HepG2 (cell line): ENCODE data around the gene EGR4. TPM values are rescaled to one million over a fixed set of nuclear protein-coding genes. Genes with fewer than 3 reads are reported as not detected.

Source experiments
- ARNT2 ChIP-seq: sonication (generic); formaldehyde crosslinking; IDR thresholded peaks from 2 replicates; pipeline ENCODE4 v1.8.0; 2022; ENCODE audit warnings: mild to moderate bottlenecking, low read depth, missing genetic modification reagents, moderate library complexity
- BCL6 ChIP-seq: IDR thresholded peaks from 2 replicates; pipeline ENCODE4 v1.6.1; 2016; ENCODE audit warnings: missing genetic modification reagents, missing compliant biosample characterization
- CBX5 ChIP-seq: sonication (generic); formaldehyde crosslinking; IDR thresholded peaks from 2 replicates; pipeline ENCODE4 v1.4.0; 2020; ENCODE audit warnings: missing genetic modification reagents, borderline replicate concordance
- CEBPG ChIP-seq: IDR thresholded peaks from 2 replicates; pipeline ENCODE4 v1.6.1; 2016
- EP300 ChIP-seq, 3 experiments: sonication (generic) in 1 of 3; formaldehyde crosslinking in 1 of 3; IDR thresholded peaks; 2 replicates each; pipeline versions ENCODE4 v1.5.1 to v1.6.1; 2011 to 2020; ENCODE audit warnings: low read depth in 2 of 3, low read length in 2 of 3, borderline replicate concordance in 1 of 3, improper control_type of control experiment in 1 of 3, mild to moderate bottlenecking in 1 of 3, missing genetic modification reagents in 1 of 3, moderate library complexity in 1 of 3
- FOXA3 ChIP-seq: IDR thresholded peaks from 2 replicates; pipeline ENCODE4 v1.6.1; 2016; ENCODE audit warnings: missing genetic modification reagents, missing compliant biosample characterization
- FOXK2 ChIP-seq: fragments of 450-650 bp; IDR thresholded peaks from 2 replicates; pipeline ENCODE4 v1.6.1; 2016
- HDAC1 ChIP-seq: sonication (generic); formaldehyde crosslinking; IDR thresholded peaks from 2 replicates; pipeline ENCODE4 v1.5.1; 2020; ENCODE audit warnings: mild to moderate bottlenecking, missing genetic modification reagents
- LCORL ChIP-seq, 2 experiments: fragments of 450-650 bp in 1 of 2; sonication (generic) in 1 of 2; formaldehyde crosslinking in 1 of 2; IDR thresholded peaks; 2 replicates each; pipeline versions ENCODE4 v1.5.0 to v1.6.1; 2017 to 2020; ENCODE audit warnings: antibody characterized with exemption in 1 of 2, missing genetic modification reagents in 1 of 2
- MED1 ChIP-seq: sonication (generic); formaldehyde crosslinking; IDR thresholded peaks from 2 replicates; pipeline ENCODE4 v1.4.0; 2020; ENCODE audit warnings: missing genetic modification reagents
- MXD4 ChIP-seq: IDR thresholded peaks from 2 replicates; pipeline ENCODE4 v1.6.1; 2016; ENCODE audit warnings: mild to moderate bottlenecking, missing biosample characterization, missing genetic modification reagents
- NFIB ChIP-seq: sonication (generic); formaldehyde crosslinking; IDR thresholded peaks from 2 replicates; pipeline ENCODE4 v1.9.0; 2021; ENCODE audit warnings: missing genetic modification reagents, mild to moderate bottlenecking, borderline replicate concordance
- RBAK ChIP-seq: sonication (generic); formaldehyde crosslinking; IDR thresholded peaks from 2 replicates; pipeline ENCODE4 v1.5.1; 2020; ENCODE audit warnings: mild to moderate bottlenecking, missing genetic modification reagents
- REPIN1 ChIP-seq: sonication (generic); formaldehyde crosslinking; IDR thresholded peaks from 2 replicates; pipeline ENCODE4 v1.8.0; 2022; ENCODE audit warnings: missing genetic modification reagents, low read depth, mild to moderate bottlenecking, borderline replicate concordance
- SAP130 ChIP-seq: IDR thresholded peaks from 2 replicates; pipeline ENCODE4 v1.6.1; 2016; ENCODE audit warnings: low read depth
- SCMH1 ChIP-seq: sonication (generic); formaldehyde crosslinking; IDR thresholded peaks from 2 replicates; pipeline ENCODE4 v1.9.0; 2021; ENCODE audit warnings: missing genetic modification reagents, mild to moderate bottlenecking, borderline replicate concordance
- SP140L ChIP-seq: sonication (generic); formaldehyde crosslinking; IDR thresholded peaks from 2 replicates; pipeline ENCODE4 v1.4.0; 2020; ENCODE audit warnings: missing genetic modification reagents, borderline replicate concordance
- TFAP4 ChIP-seq: sonication (generic); IDR thresholded peaks from 2 replicates; pipeline ENCODE4 v1.6.1; 2016; ENCODE audit warnings: low read depth, borderline replicate concordance
- TP53 ChIP-seq: sonication (generic); formaldehyde crosslinking; conservative IDR thresholded peaks from 2 replicates; pipeline ENCODE4 v1.4.0; 2020; ENCODE audit warnings: missing genetic modification reagents
- XRCC5 ChIP-seq: fragments of 200-400 bp; formaldehyde crosslinking; optimal IDR thresholded peaks from 2 replicates; pipeline ENCODE3; 2017; ENCODE audit warnings: mild to moderate bottlenecking, low read length
- ZFP90 ChIP-seq: sonication (generic); formaldehyde crosslinking; IDR thresholded peaks from 2 replicates; pipeline ENCODE4 v1.8.0; 2022; ENCODE audit warnings: missing genetic modification reagents, mild to moderate bottlenecking, inconsistent platforms, borderline replicate concordance
- ZGPAT ChIP-seq: IDR thresholded peaks from 2 replicates; pipeline ENCODE4 v1.6.1; 2016; ENCODE audit warnings: mild to moderate bottlenecking
- ZNF33B ChIP-seq: sonication (generic); formaldehyde crosslinking; IDR thresholded peaks from 2 replicates; pipeline ENCODE4 v1.5.1; 2020; ENCODE audit warnings: mild to moderate bottlenecking, missing genetic modification reagents
- ZNF430 ChIP-seq: sonication (generic); formaldehyde crosslinking; IDR thresholded peaks from 2 replicates; pipeline ENCODE4 v1.9.0; 2021; ENCODE audit warnings: mild to moderate bottlenecking, missing genetic modification reagents
- ZNF431 ChIP-seq: sonication (generic); formaldehyde crosslinking; IDR thresholded peaks from 2 replicates; pipeline ENCODE4 v1.9.0; 2022; ENCODE audit warnings: missing genetic modification reagents, low read depth, mild to moderate bottlenecking, borderline replicate concordance
- ZNF530 ChIP-seq: sonication (generic); formaldehyde crosslinking; IDR thresholded peaks from 2 replicates; pipeline ENCODE4 v1.5.0; 2020; ENCODE audit warnings: low read depth, mild to moderate bottlenecking, missing genetic modification reagents
- ZSCAN30 ChIP-seq: sonication (generic); formaldehyde crosslinking; IDR thresholded peaks from 2 replicates; pipeline ENCODE4 v1.5.0; 2020; ENCODE audit warnings: mild to moderate bottlenecking, missing genetic modification reagents
- polyA plus RNA-seq, 8 experiments: library from polyadenylated mRNA; depleted of rRNA in 3 of 8; stranded (reverse) in 7 of 8; unstranded in 1 of 8; fragments of >200 nt; fragmentation: Illumina TruSeq in 4 of 8; extraction: Trizol in 4 of 8; gene quantifications; 2 replicates each; pipeline versions ENCODE4 v1.2.1 to v1.2.3, GENCODE V29; 2011 to 2016; ENCODE audit warnings: low read depth in 4 of 8, missing spikeins in 1 of 8, mixed read lengths in 1 of 8; ENCODE audit not compliant: insufficient read depth in 1 of 8
- total RNA-seq, 5 experiments: library from RNA; depleted of rRNA; stranded (reverse); fragments of >200 nt; fragmentation: Illumina TruSeq; extraction: Trizol; gene quantifications; 2 replicates each; pipeline ENCODE4 v1.2.3, GENCODE V29; 2016; ENCODE audit warnings: low read depth in 1 of 5
- TF ChIP-seq, protein P1 (sequence below): IDR thresholded peaks from 2 replicates; pipeline ENCODE4 v1.6.1; 2016; ENCODE audit warnings: low read depth

Gene EGR4
- total and polyA plus RNA-seq, 2 of the 13 experiments (the other 11 are each of a cell fraction or from before 2014, with no cell fraction given) = not detected

DNA sequence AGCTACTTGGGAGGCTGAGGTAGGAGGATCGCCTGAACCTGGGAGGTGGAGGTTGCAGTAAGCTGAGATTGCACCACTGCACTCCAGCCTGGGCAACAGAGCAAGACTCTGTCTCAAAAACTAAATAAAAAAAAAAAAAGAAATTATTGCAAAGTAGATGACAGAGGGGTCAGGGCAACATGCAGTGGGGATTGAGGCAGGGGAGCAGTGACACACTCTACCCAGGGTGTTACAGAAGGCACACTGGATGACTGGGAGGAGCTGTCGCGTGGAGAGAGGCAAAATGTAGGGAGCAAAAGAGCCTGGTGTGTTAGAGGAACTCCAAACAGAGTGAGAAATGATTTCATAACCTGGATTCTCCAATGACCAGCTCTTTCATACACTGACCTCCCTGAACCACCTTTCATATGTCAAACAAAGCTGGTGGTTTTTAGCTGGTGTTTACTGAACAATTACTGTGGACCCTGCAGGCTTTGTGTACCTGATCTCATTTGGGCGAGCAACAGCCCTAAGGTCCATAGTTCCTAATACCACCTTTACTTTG, 31.2 kb downstream of the EGR4 start (continued):
- TF ChIP-seq SCMH1 (CRISPR knock-in tag) (no peak), ZNF530 (CRISPR knock-in tag) (no peak), ZFP90 (CRISPR knock-in tag) (0 out of 2 replicates have a peak, but pooled peaks have one; percentile 31), BCL6 (CRISPR knock-in tag) (peak; percentile 74), FOXA3 (peak; percentile 97), ARNT2 (CRISPR knock-in tag) (0 out of 2 replicates have a peak, but pooled peaks have one; percentile 35), XRCC5 (peak; percentile 58), NFIB (no peak), TP53 (CRISPR knock-in tag) (0 out of 2 replicates have a peak, but pooled peaks have one; percentile 21), MXD4 (CRISPR knock-in tag) (peak; percentile 89), CBX5 (CRISPR knock-in tag) (no peak), SP140L (CRISPR knock-in tag) (0 out of 2 replicates have a peak, but pooled peaks have one; percentile 65), ZGPAT (CRISPR knock-in tag) (peak; percentile 89), ZNF33B (CRISPR knock-in tag) (0 out of 2 replicates have a peak, but pooled peaks have one; percentile 14), FOXK2 (peak; percentile 84), HDAC1 (CRISPR knock-in tag) (peak; percentile 70), ZSCAN30 (CRISPR knock-in tag) (0 out of 2 replicates have a peak, but pooled peaks have one; percentile 91), LCORL (IDR thresholded peaks at IDR 0.05) (peak; percentile 91), LCORL (CRISPR knock-in tag; IDR thresholded peaks at IDR 0.05) (peak; percentile 96), EP300 (IDR thresholded peaks at IDR 0.05; ENCODE audit: low read depth in 2 of 2, low read length in 2 of 2) (peak in 1 of 2 experiments; percentile 90; a peak in 2 of 4 replicates), EP300 (CRISPR knock-in tag; IDR thresholded peaks at IDR 0.05; ENCODE audit: borderline replicate concordance) (peak; percentile 65; the same call in 1 of the 2 replicates), RBAK (CRISPR knock-in tag) (no peak), MED1 (peak; percentile 88), CEBPG (CRISPR knock-in tag) (peak; percentile 85), ZNF431 (peak; percentile 48; the same call in 1 of the 2 replicates), SAP130 (CRISPR knock-in tag) (peak; percentile 92), TFAP4 (peak; percentile 51; the same call in 1 of the 2 replicates), REPIN1 (no peak; the same call in 1 of the 2 replicates), ZNF430 (CRISPR knock-in tag) (no peak)
- TF ChIP-seq, protein P1, sequence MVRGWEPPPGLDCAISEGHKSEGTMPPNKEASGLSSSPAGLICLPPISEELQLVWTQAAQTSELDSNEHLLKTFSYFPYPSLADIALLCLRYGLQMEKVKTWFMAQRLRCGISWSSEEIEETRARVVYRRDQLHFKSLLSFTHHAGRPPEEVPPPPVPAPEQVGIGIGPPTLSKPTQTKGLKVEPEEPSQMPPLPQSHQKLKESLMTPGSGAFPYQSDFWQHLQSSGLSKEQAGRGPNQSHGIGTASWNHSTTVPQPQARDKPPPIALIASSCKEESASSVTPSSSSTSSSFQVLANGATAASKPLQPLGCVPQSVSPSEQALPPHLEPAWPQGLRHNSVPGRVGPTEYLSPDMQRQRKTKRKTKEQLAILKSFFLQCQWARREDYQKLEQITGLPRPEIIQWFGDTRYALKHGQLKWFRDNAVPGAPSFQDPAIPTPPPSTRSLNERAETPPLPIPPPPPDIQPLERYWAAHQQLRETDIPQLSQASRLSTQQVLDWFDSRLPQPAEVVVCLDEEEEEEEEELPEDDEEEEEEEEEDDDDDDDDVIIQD (CRISPR knock-in tag) = peak; percentile 67; the same call in 1 of the 2 replicates
